Ishikawa (cell line): Measurements from ENCODE around the gene PRDM2.

Experiments used
- CEBPB ChIP-seq: IDR thresholded peaks from 2 replicates; pipeline ENCODE4 v1.6.1; 2012
- CREB1 ChIP-seq: IDR thresholded peaks from 2 replicates; pipeline ENCODE4 v1.6.1; 2012; ENCODE audit warnings: low read depth
- EGR1 ChIP-seq: IDR thresholded peaks from 2 replicates; pipeline ENCODE4 v1.6.1; 2012
- EP300 ChIP-seq: IDR thresholded peaks from 2 replicates; pipeline ENCODE4 v1.6.1; 2012; ENCODE audit warnings: borderline replicate concordance
- FOXM1 ChIP-seq: IDR thresholded peaks from 2 replicates; pipeline ENCODE4 v1.6.1; 2012; ENCODE audit warnings: low read depth, borderline replicate concordance
- NFIC ChIP-seq: IDR thresholded peaks from 2 replicates; pipeline ENCODE4 v1.6.1; 2012
- RAD21 ChIP-seq: IDR thresholded peaks from 2 replicates; pipeline ENCODE4 v1.6.1; 2012; ENCODE audit warnings: low read depth
- TAF1 ChIP-seq: IDR thresholded peaks from 2 replicates; pipeline ENCODE4 v1.6.1; 2012; ENCODE audit warnings: low read depth, mild to moderate bottlenecking
- TCF12 ChIP-seq: IDR thresholded peaks from 2 replicates; pipeline ENCODE4 v1.6.1; 2012; ENCODE audit warnings: low read depth
- TEAD4 ChIP-seq: IDR thresholded peaks from 2 replicates; pipeline ENCODE4 v1.6.1; 2012
- YY1 ChIP-seq: IDR thresholded peaks from 2 replicates; pipeline ENCODE4 v1.6.1; 2012; ENCODE audit warnings: low read depth
- ZBTB7A ChIP-seq: IDR thresholded peaks from 2 replicates; pipeline ENCODE4 v1.6.1; 2012; ENCODE audit warnings: low read depth
- TF ChIP-seq, protein P1 (sequence below): IDR thresholded peaks from 2 replicates; pipeline ENCODE4 v1.6.1; 2012
- TF ChIP-seq, protein P2 (sequence below): IDR thresholded peaks from 2 replicates; pipeline ENCODE4 v1.6.1; 2012; ENCODE audit warnings: low read depth, mild to moderate bottlenecking
- TF ChIP-seq, protein P3 (sequence below): IDR thresholded peaks from 2 replicates; pipeline ENCODE4 v1.6.1; 2012

Gene PRDM2

DNA sequence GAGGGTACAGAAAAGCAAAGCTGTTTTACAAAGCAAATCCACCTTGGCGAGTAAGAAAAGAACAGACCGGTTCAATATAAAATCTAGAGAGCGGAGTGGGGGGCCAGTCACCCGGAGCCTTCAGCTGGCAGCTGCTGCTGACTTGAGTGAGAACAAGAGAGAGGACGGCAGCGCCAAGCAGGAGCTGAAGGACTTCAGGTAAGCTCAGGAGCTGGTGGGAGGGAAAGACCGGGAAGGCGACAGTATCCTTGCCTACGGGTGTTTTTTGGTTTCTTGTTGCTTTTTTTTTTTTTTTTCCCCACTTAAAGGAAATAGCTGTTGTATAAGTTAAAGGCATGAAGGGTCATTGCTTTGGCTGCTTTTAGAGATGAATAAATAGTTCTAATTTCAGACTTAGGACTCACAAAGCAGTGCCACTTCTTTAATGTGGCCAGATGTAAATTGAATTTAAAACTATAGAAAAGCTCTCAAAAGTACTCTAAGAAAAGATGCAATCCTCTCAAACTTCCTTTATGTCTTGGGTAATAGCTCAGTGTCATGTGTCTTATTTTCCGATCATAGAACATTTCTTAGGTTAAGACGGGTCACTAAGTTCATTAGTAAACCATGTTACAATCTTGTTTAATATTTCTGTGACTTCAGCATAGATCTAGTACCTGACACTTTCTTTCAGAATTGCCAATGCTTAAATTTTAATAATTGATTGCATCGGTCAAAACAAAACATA, 82.8 kb downstream of the PRDM2 start:
- TF ChIP-seq EGR1, result no peak
- no peak for TF ChIP-seq CEBPB
- TF ChIP-seq CREB1, result no peak
- TF ChIP-seq, protein P1, sequence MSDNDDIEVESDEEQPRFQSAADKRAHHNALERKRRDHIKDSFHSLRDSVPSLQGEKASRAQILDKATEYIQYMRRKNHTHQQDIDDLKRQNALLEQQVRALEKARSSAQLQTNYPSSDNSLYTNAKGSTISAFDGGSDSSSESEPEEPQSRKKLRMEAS, result no peak
- no peak for TF ChIP-seq TCF12
- no peak for TF ChIP-seq FOXM1
- no peak for TF ChIP-seq EP300

DNA sequence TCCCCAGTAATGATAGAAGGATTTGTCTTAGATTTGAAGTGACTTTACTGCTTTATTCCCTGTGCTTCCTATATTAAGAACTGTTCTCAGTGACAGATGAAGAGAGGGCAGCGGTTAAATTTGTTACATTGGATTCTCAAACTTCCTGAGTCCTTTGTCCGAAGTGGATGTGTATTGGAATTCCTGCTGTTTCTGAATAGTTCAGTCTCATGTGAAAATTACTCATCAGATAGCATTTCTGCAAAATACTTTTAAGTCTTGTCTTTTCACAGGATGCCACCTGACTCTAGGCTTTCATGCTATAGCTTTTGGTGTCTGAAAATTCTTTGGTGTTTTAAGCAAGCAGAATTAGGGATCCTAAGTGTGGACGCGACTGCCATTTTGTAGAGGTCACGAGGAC, 83.6 kb downstream of the PRDM2 start:
- no peak for TF ChIP-seq EGR1
- TF ChIP-seq TAF1, result no peak
- TF ChIP-seq RAD21, result no peak

DNA sequence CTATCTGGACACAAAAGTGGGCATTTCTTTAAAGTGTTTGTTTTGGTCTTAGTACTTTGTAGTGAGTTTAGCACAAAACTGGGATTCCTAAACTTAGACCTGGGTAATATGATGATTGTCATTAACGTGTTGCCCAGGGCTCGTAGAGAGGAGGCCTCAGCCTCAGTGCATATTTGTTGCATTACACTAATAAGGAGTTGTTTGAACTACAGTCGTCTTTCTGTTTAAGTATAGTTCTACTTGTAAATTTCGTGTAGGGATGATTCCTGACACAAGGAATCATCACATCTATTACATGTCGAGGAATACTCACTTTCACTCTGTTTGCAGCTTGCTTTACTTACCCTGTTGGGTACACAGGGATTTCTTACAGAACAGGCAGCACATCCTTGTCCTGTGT, 85.0 kb downstream of the PRDM2 start:
- no peak for TF ChIP-seq TCF12
- TF ChIP-seq EP300, result no peak
- no peak for TF ChIP-seq YY1
- TF ChIP-seq ZBTB7A, result no peak
- no peak for TF ChIP-seq TAF1
- TF ChIP-seq, protein P2, sequence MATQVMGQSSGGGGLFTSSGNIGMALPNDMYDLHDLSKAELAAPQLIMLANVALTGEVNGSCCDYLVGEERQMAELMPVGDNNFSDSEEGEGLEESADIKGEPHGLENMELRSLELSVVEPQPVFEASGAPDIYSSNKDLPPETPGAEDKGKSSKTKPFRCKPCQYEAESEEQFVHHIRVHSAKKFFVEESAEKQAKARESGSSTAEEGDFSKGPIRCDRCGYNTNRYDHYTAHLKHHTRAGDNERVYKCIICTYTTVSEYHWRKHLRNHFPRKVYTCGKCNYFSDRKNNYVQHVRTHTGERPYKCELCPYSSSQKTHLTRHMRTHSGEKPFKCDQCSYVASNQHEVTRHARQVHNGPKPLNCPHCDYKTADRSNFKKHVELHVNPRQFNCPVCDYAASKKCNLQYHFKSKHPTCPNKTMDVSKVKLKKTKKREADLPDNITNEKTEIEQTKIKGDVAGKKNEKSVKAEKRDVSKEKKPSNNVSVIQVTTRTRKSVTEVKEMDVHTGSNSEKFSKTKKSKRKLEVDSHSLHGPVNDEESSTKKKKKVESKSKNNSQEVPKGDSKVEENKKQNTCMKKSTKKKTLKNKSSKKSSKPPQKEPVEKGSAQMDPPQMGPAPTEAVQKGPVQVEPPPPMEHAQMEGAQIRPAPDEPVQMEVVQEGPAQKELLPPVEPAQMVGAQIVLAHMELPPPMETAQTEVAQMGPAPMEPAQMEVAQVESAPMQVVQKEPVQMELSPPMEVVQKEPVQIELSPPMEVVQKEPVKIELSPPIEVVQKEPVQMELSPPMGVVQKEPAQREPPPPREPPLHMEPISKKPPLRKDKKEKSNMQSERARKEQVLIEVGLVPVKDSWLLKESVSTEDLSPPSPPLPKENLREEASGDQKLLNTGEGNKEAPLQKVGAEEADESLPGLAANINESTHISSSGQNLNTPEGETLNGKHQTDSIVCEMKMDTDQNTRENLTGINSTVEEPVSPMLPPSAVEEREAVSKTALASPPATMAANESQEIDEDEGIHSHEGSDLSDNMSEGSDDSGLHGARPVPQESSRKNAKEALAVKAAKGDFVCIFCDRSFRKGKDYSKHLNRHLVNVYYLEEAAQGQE, result no peak
- TF ChIP-seq, protein P1, result no peak
- no peak for TF ChIP-seq TEAD4
- no peak for TF ChIP-seq RAD21
- no peak for TF ChIP-seq EGR1
- TF ChIP-seq, protein P3, sequence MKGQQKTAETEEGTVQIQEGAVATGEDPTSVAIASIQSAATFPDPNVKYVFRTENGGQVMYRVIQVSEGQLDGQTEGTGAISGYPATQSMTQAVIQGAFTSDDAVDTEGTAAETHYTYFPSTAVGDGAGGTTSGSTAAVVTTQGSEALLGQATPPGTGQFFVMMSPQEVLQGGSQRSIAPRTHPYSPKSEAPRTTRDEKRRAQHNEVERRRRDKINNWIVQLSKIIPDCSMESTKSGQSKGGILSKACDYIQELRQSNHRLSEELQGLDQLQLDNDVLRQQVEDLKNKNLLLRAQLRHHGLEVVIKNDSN, result no peak
- no peak for TF ChIP-seq CEBPB
- TF ChIP-seq FOXM1, result no peak
- no peak for TF ChIP-seq CREB1
- TF ChIP-seq NFIC, result no peak

DNA sequence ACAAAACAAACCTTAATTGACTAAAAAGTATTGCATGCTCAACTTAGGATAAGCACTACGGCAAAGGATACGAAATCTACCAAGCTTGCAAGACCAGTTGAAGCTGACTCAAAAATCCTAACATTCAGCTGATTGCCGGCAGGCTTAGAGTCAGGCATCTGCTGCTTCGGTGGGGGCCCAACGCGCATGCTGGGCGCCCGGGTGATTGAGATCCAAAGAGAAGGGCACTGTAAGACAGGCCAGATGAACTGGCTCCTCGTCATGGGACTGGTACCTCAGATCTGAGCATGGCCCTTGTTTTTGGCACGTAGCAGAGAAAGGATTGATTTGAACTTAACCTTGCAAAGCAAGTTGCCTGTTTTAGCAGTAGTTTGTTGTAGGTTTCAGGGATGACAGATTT, 86.6 kb downstream of the PRDM2 start:
- TF ChIP-seq CREB1 (no peak), ZBTB7A (no peak), CEBPB (no peak), EP300 (no peak), TAF1 (no peak), EGR1 (no peak), TCF12 (no peak), TEAD4 (no peak), NFIC (no peak), FOXM1 (no peak), RAD21 (no peak), YY1 (no peak)
- TF ChIP-seq, protein P3, result no peak
- TF ChIP-seq, protein P2, result no peak
- TF ChIP-seq, protein P1, result no peak

DNA sequence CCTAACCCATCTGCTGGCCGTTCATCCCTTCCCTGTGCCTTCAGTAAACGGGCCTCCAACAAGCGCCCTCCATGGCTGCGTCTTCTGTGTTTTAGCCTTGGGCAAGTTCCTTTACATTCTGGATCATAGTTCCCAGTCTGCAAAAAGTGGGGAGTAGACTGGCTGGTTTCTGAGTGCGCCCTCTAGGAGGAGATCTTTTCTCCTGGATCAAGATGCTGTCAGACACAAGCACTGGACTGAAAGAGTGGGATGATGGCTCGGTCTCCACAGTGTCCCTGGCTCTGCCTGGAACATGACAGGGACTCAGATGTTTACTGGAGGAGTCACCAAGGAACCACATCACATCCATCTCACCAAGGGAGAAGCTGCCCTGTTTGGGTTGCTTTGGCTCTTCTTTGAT, 88.8 kb downstream of the PRDM2 start:
- TF ChIP-seq RAD21, result no peak
- TF ChIP-seq EP300, result no peak
- no peak for TF ChIP-seq EGR1

DNA sequence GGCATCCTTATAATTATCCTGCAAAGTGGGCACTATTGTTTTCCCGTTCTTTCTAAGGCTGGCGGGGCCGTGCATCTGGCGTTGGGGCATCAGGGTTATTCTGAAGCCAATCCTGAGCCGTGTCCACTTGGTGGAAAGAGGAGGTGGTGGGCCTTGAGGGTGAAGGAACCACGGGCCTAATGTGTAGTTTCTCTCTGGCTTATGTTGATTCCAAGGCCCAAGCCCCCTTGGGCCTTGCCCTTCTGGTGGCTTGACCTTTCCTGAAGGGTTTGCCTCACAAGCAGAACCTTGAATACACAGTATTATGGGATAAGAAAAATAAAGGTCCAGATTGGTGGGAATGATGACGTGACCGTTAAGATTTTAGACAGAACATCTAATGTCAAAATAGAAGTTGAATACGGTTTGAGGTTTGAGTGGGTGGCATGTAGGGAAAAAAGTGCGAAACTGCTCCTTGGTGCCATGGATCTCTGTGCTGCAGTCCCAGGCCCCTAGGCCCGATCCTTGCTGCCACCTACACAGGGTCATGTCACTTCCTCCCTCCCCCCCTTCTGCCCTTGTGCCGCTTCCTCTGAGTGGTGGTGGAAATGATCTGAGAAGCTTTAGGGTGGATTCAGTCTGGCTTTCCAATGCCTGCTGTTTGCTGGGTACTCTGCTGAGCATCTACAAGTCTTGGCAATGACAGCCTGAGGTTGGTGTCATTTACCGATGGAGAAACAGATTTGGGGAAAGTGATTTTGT, 90.5 kb downstream of the PRDM2 start:
- TF ChIP-seq RAD21 (no peak), EGR1 (no peak), TCF12 (no peak), YY1 (no peak), EP300 (no peak), TEAD4 (no peak), CREB1 (no peak), CEBPB (no peak), FOXM1 (no peak)
- TF ChIP-seq, protein P3, result no peak
- TF ChIP-seq, protein P1, result no peak
